Mononuclear cell (primary cell): ENCODE measurements around the gene ZNF334. TPM values are rescaled to one million over a fixed set of nuclear protein-coding genes. Genes with fewer than 3 reads are reported as not detected.

Experiments used
- H3K27me3 ChIP-seq: 2 replicates; pipeline ENCODE4 v1.6.0; 2011; ENCODE audit warnings: low read length, control low read depth; ENCODE audit not compliant: insufficient read depth
- H3K4me1 ChIP-seq: 2 replicates; pipeline ENCODE4 v1.5.1; 2011; ENCODE audit warnings: mild to moderate bottlenecking, low read length, control low read depth; ENCODE audit not compliant: insufficient read depth
- H3K4me3 ChIP-seq: 2 replicates; pipeline ENCODE4 v1.5.1; 2011; ENCODE audit warnings: mild to moderate bottlenecking, low read length, moderate library complexity
- H3K9me3 ChIP-seq: 2 replicates; pipeline ENCODE4 v1.5.1; 2011; ENCODE audit warnings: low read depth, mild to moderate bottlenecking, control low read depth, low read length
- total RNA-seq: library from RNA; depleted of rRNA; stranded (reverse); fragments of >200 nt; gene quantifications from one replicate; pipeline ENCODE4 v1.2.3, GENCODE V29; 2012

The ZNF334 gene
- total RNA-seq, 1 donor: 0.10 TPM

DNA sequence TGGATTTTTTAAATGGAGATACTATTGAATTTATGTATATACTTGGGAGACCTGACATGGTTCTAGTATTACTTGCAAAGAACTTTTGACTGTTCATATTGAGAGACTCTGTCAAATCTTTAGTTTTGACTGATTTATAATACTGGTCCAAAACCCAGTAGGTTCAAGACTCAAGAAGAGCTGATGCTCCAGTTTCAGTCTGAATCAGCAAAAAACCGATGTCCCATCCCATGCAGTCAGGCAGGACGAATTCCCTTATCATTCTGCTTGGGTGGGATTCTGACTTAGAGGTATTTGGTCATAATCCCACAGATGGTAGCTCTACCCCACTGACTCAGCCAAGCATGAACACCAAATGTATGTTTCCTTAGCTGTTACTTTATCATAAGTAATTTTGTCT is 29.5 kb downstream of the ZNF334 start:
- Histone ChIP-seq H3K9me3 (no peaks in the 10 kb centered on the region), H3K4me3 (no peak overlapping the region), H3K27me3 (peaks cover 15% of the 10 kb centered on the region), H3K4me1 (no peaks in the 10 kb centered on the region)

DNA sequence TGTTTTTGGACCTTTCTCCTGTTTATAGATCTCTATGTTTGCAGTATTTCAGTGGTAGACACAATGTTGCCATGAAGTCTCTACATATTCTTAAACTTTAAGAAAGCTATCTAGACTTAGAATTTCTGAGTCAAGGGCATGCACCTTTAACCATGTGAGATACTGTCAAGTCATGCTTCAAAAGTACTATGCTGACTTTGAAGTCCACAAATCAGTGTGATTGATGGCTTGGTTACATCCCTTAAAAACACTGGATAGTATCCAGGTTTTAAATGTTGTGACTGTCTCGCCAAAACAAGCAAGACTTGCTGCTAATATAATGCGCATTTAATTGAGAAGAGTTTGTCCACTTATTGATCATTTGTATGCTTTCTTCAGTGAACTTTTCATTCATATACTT is 30.5 kb downstream of the ZNF334 start:
- H3K27me3 ChIP-seq: peaks cover 15% of the 10 kb centered on the region
- no peaks in the 10 kb centered on the region for H3K9me3 ChIP-seq
- no peak overlapping the region for H3K4me3 ChIP-seq
- no peaks in the 10 kb centered on the region for H3K4me1 ChIP-seq

GRCh38 chr20:46477640-46478039 is 35.7 kb downstream of the ZNF334 start:
- Histone ChIP-seq H3K4me3 (no peak overlapping the region), H3K27me3 (no peaks in the 10 kb centered on the region), H3K9me3 (no peaks in the 10 kb centered on the region)

DNA sequence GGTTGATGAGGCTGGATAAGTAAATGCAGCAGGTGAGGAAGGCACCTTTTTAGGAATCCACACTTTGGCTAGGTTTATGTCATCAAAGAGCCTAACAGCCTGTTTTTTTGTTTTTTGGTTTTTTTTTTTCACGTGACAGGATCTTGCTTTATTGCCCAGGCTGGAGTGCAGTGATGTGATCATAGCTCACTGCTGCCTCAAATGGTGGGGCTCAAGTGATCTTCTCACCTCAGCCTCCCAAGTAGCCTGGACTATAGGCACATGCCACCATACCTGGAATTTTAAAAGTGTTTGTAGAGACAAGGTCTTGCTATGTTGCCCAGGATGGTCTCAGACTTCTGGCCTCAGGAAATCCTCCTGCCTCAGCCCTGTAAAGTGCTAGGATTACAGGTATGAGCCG is 36.1 kb downstream of the ZNF334 start:
- H3K4me3 ChIP-seq: no peak overlapping the region
- no peaks in the 10 kb centered on the region for H3K9me3 ChIP-seq
- H3K4me1 ChIP-seq: no peaks in the 10 kb centered on the region
- H3K27me3 ChIP-seq: no peaks in the 10 kb centered on the region

More at GRCh38 chr20:46477640-46478039, 35.7 kb downstream of the ZNF334 start:
- no peaks in the 10 kb centered on the region for H3K4me1 ChIP-seq

DNA sequence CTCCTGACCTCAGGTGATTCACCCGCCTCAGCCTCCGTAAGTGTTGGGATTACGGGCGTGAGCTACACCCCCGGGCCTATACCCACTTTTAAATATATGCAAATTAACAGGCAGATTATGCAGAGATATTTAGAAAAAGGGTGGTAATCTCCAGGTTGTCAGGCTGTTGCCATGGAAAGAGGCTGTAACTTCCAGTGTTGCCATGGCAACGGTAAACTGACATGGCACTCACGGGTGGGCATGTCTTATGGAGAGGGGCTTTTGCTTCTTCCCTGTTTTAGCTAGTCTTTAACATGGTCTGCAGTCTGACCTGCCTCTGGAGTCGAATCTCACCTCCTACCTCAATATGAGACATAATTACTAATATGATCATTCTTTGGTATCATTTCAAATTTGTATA is 44.9 kb downstream of the ZNF334 start:
- no peak overlapping the region for H3K4me3 ChIP-seq
- no peaks in the 10 kb centered on the region for H3K9me3 ChIP-seq
- no peaks in the 10 kb centered on the region for H3K4me1 ChIP-seq
- H3K27me3 ChIP-seq: peaks cover 2% of the 10 kb centered on the region

GRCh38 chr20:46464451-46464850 is 48.9 kb downstream of the ZNF334 start:
- Histone ChIP-seq H3K4me3 (no peak overlapping the region), H3K9me3 (no peaks in the 10 kb centered on the region), H3K4me1 (no peaks in the 10 kb centered on the region), H3K27me3 (peaks cover 4% of the 10 kb centered on the region)

- Histone ChIP-seq H3K27me3 (peaks cover 10% of the 10 kb centered on the region), H3K9me3 (no peaks in the 10 kb centered on the region), H3K4me1 (peaks cover 5% of the 10 kb centered on the region), H3K4me3 (no peak overlapping the region)
Observed at GRCh38 chr20:46463852-46464251, 49.5 kb downstream of the ZNF334 start.

DNA sequence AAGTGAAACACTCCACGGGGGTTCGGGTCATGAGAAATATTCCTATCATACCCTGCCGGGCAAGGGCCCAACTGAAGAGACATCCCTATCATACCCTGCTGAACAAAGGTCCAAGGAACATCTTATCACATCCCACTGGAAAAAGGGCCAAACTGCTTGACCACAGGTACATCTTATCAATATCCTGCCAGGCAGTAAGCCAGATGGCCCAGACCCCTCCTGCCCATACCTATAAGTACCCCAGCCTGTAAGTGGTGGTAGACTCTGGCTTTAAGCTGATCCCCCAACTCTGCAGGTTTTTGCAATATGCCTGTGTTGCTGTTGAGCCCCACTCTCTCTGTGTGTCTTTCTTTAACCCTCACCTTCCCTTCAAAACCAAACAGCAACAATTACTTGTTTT is 51.6 kb downstream of the ZNF334 start:
- H3K9me3 ChIP-seq: peaks cover 4% of the 10 kb centered on the region
- peaks cover 5% of the 10 kb centered on the region for H3K4me1 ChIP-seq
- H3K4me3 ChIP-seq: no peak overlapping the region
- peaks cover 14% of the 10 kb centered on the region for H3K27me3 ChIP-seq

- Histone ChIP-seq H3K4me3 (no peak overlapping the region), H3K27me3 (peaks cover 14% of the 10 kb centered on the region), H3K4me1 (peaks cover 5% of the 10 kb centered on the region), H3K9me3 (peaks cover 18% of the 10 kb centered on the region)
Observed at GRCh38 chr20:46458866-46459750, 54.3 kb downstream of the ZNF334 start.

DNA sequence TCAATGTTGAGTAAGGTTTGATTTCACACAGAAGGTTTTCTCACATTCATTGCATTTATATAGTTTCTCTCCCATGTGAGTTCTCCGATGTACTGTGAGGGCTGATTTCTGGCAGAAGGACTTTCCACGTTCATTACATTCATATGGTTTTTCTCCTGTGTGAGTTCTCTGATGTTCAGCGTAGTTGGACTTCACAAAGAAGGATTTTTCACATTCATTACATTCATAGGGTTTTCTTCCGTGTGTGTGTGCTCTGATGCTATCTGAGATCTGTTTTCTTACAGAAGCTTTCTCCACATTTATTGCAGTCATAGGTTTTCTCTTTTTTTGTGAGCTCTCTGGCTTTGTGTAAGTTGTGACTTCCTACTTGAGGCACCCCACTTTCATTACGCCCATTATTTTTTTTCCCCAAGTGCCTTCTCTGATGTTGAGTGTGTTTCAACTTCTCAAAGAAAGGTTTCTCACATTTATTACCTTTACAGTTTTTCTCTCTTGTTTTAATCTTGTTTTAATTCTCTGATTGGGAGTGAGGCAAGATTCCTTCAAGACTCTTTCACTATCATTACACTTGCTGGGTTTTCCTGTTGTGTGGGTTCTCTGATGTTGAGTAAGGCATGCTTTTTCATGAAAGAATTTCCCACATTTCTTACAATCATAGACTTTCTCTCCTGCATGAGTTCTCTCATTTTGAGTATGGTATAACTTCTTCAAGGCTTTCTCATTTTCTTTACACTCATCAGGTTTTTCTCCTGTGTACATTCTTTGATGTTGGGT is 56.9 kb downstream of the ZNF334 start:
- Histone ChIP-seq H3K4me3 (no peak overlapping the region), H3K9me3 (peaks cover 18% of the 10 kb centered on the region), H3K4me1 (peaks cover 5% of the 10 kb centered on the region), H3K27me3 (peaks cover 14% of the 10 kb centered on the region)

DNA sequence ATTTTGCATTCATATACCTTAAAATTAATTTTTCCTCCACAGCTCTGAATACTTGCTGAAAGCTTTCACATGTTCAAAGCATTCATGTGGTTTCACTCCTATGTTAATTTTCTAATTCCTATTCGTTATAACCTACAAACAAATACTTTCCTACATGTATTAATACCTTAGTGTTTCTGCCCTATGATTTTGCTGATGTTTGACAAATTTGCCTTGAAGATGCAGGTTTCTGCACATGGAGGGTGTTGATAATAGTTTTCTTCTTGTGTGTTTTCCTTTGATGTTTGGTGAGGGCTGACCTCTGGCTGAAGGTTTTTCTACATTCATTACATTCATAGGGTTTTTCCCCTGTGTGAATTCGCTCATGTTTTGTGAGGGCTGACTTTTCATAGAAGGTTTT is 57.6 kb downstream of the ZNF334 start:
- peaks cover 18% of the 10 kb centered on the region for H3K9me3 ChIP-seq
- peaks cover 5% of the 10 kb centered on the region for H3K4me1 ChIP-seq
- peaks cover 14% of the 10 kb centered on the region for H3K27me3 ChIP-seq
- H3K4me3 ChIP-seq: no peak overlapping the region

Other genes starting within 250 kb of the ZNF334 start
- not detected for gene CDH22, start 205.1 kb downstream of the ZNF334 start, total RNA-seq
- 59.9 TPM for gene ELMO2, start 106.9 kb downstream of the ZNF334 start, total RNA-seq
- gene OCSTAMP, start 37.1 kb upstream of the ZNF334 start, total RNA-seq: not detected
- 0.10 TPM for gene SLC13A3, start 137.9 kb upstream of the ZNF334 start, total RNA-seq
- 6.5 TPM for gene TP53RK, start 175.9 kb upstream of the ZNF334 start, total RNA-seq
- gene SLC2A10, start 196.1 kb upstream of the ZNF334 start, total RNA-seq: under 0.01 TPM